ENCODE data around the gene GABRD.
A peak's percentile ranks its signal among the peaks of the same experiment; 100 is the strongest.

The GABRD gene

GRCh38 chr1:2018217-2019171, 651 bp upstream of the GABRD start:
- DNase-seq = no peak

- DNase-seq = no peak
Measured at GRCh38 chr1:2019571-2020309, 595 bp downstream of the GABRD start.

- no peak for DNase-seq
Measured at GRCh38 chr1:2020310-2020655, 1.1 kb downstream of the GABRD start.

- DNase-seq = no peak
Measured at GRCh38 chr1:2021550-2021949, 2.4 kb downstream of the GABRD start.

- DNase-seq = no peak
Measured at GRCh38 chr1:2022063-2022770, 3.1 kb downstream of the GABRD start.

- no peak for DNase-seq
Measured at GRCh38 chr1:2023187-2023586, 4.0 kb downstream of the GABRD start.

GRCh38 chr1:2024451-2024850, 5.3 kb downstream of the GABRD start:
- no peak for DNase-seq

- DNase-seq = no peak
Measured at GRCh38 chr1:2024887-2025286, 5.7 kb downstream of the GABRD start.

GRCh38 chr1:2025491-2025981, 6.4 kb downstream of the GABRD start:
- DNase-seq = peak; percentile 66

- no peak for DNase-seq
Measured at GRCh38 chr1:2027961-2028583, 8.9 kb downstream of the GABRD start.

GRCh38 chr1:2028870-2029560, 9.9 kb downstream of the GABRD start:
- no peak for DNase-seq

- no peak for DNase-seq
Measured at GRCh38 chr1:2029561-2029960, 10.4 kb downstream of the GABRD start.

- no peak for DNase-seq
Measured at GRCh38 chr1:2030076-2030871, 11.1 kb downstream of the GABRD start.

- DNase-seq = no peak
Measured at GRCh38 chr1:2031546-2032540, 12.7 kb downstream of the GABRD start.

- no peak for DNase-seq
Measured at GRCh38 chr1:2032737-2033136, 13.6 kb downstream of the GABRD start.

GRCh38 chr1:2033165-2033564, 14.0 kb downstream of the GABRD start:
- no peak for DNase-seq

- no peak for DNase-seq
Measured at GRCh38 chr1:2036287-2036686, 17.1 kb downstream of the GABRD start.

GRCh38 chr1:2037314-2037979, 18.3 kb downstream of the GABRD start:
- DNase-seq = no peak

- DNase-seq = no peak
Measured at GRCh38 chr1:2038229-2038628, 19.1 kb downstream of the GABRD start.
